ENCODE measurements around the gene EFCAB13. TPM values are rescaled to one million over a fixed set of nuclear protein-coding genes. Genes with fewer than 3 reads are reported as not detected.

The EFCAB13 gene
- total and polyA plus RNA-seq, 4 donors: 0.56 to 21.4 (median 3.6) TPM

- DNase-seq (no peak), ATAC-seq (ENCODE audit: insufficient read depth, low FRiP score) (no peak)
- H3K27me3 ChIP-seq (ENCODE audit: control insufficient read depth in 3 of 3, insufficient read depth in 3 of 3, low read length in 2 of 3): no peaks in the 10 kb centered on the region
- H3K9me3 ChIP-seq (ENCODE audit: control insufficient read depth in 4 of 4, insufficient read depth in 3 of 4, low read length in 3 of 4): peaks cover 0 to 2% (median 0%) of the 10 kb centered on the region in 4 donors
- H3K36me3 ChIP-seq (ENCODE audit: control insufficient read depth in 4 of 4, insufficient read depth in 4 of 4, low read length in 4 of 4): no peaks in the 10 kb centered on the region
- no peak overlapping the region for H3K4me3 ChIP-seq
- WGBS, 2 donors: 79 to 82% methylated on average over 6 of the region's 6 CpGs
- peaks cover 0 to 13% (median 0%) of the 10 kb centered on the region in 5 donors for H3K4me1 ChIP-seq (ENCODE audit: control insufficient read depth in 5 of 5, insufficient read depth in 5 of 5, low read length in 5 of 5)
- peak overlapping the region in 1 of 2 donors; percentile 17 for H3K27ac ChIP-seq (ENCODE audit: low read depth in 1 of 2, low read length in 1 of 2)
- no peak overlapping the region for H3K9ac ChIP-seq (ENCODE audit: insufficient read depth in 1 of 2, low read length in 2 of 2)
- no peak for TF ChIP-seq CTCF (IDR thresholded peaks at IDR 0.05; ENCODE audit: control extremely low read depth, extremely low read depth)
Observed at GRCh38 chr17:47295874-47296255, 27.9 kb upstream of the EFCAB13 start.

GRCh38 chr17:47297661-47298400 lies 25.9 kb upstream of the EFCAB13 start:
- Histone ChIP-seq H3K9me3 (ENCODE audit: control insufficient read depth in 4 of 4, insufficient read depth in 3 of 4, low read length in 3 of 4) (peaks cover 0 to 4% (median 1%) of the 10 kb centered on the region in 4 donors), H3K27ac (ENCODE audit: low read depth in 1 of 2, low read length in 1 of 2) (no peak overlapping the region), H3K4me1 (ENCODE audit: control insufficient read depth in 5 of 5, insufficient read depth in 5 of 5, low read length in 5 of 5) (peaks cover 0 to 10% (median 0%) of the 10 kb centered on the region in 5 donors), H3K9ac (ENCODE audit: insufficient read depth in 1 of 2, low read length in 2 of 2) (no peak overlapping the region), H3K4me3 (no peak overlapping the region), H3K36me3 (ENCODE audit: control insufficient read depth in 4 of 4, insufficient read depth in 4 of 4, low read length in 4 of 4) (peaks cover 0 to 11% (median 5%) of the 10 kb centered on the region in 4 donors), H3K27me3 (ENCODE audit: control insufficient read depth in 3 of 3, insufficient read depth in 3 of 3, low read length in 2 of 3) (no peaks in the 10 kb centered on the region)
- DNase-seq: no peak
- WGBS, 2 donors: 88 to 93% methylated on average over 4 of the region's 4 CpGs
- TF ChIP-seq CTCF (IDR thresholded peaks at IDR 0.05; ENCODE audit: control extremely low read depth, extremely low read depth): no peak
- no peak for ATAC-seq (ENCODE audit: insufficient read depth, low FRiP score)

- Histone ChIP-seq H3K9me3 (ENCODE audit: control insufficient read depth in 4 of 4, insufficient read depth in 3 of 4, low read length in 3 of 4) (peaks cover 0 to 4% (median 1%) of the 10 kb centered on the region in 4 donors), H3K4me3 (no peak overlapping the region), H3K4me1 (ENCODE audit: control insufficient read depth in 5 of 5, insufficient read depth in 5 of 5, low read length in 5 of 5) (peaks cover 0 to 10% (median 0%) of the 10 kb centered on the region in 5 donors), H3K9ac (ENCODE audit: insufficient read depth in 1 of 2, low read length in 2 of 2) (no peak overlapping the region), H3K36me3 (ENCODE audit: control insufficient read depth in 4 of 4, insufficient read depth in 4 of 4, low read length in 4 of 4) (peaks cover 0 to 11% (median 7%) of the 10 kb centered on the region in 4 donors), H3K27ac (ENCODE audit: low read depth in 1 of 2, low read length in 1 of 2) (no peak overlapping the region), H3K27me3 (ENCODE audit: control insufficient read depth in 3 of 3, insufficient read depth in 3 of 3, low read length in 2 of 3) (no peaks in the 10 kb centered on the region)
- no peak for DNase-seq
- no peak for TF ChIP-seq CTCF (IDR thresholded peaks at IDR 0.05; ENCODE audit: control extremely low read depth, extremely low read depth)
- ATAC-seq (ENCODE audit: insufficient read depth, low FRiP score): no peak
- 96% methylated on average over 6 of the region's 6 CpGs for WGBS, 2 donors
Observed at GRCh38 chr17:47298712-47299111, 25.0 kb upstream of the EFCAB13 start.
